GM12872 (cell line): ENCODE data around the gene HOXA9.

Experiments used
- TF ChIP-seq, protein P1 (sequence below): IDR thresholded peaks from 3 replicates; pipeline ENCODE4 v1.5.1; 2011; ENCODE audit warnings: low read depth, mild to moderate bottlenecking, low read length, moderate library complexity; ENCODE audit not compliant: insufficient read depth

Gene HOXA9

DNA sequence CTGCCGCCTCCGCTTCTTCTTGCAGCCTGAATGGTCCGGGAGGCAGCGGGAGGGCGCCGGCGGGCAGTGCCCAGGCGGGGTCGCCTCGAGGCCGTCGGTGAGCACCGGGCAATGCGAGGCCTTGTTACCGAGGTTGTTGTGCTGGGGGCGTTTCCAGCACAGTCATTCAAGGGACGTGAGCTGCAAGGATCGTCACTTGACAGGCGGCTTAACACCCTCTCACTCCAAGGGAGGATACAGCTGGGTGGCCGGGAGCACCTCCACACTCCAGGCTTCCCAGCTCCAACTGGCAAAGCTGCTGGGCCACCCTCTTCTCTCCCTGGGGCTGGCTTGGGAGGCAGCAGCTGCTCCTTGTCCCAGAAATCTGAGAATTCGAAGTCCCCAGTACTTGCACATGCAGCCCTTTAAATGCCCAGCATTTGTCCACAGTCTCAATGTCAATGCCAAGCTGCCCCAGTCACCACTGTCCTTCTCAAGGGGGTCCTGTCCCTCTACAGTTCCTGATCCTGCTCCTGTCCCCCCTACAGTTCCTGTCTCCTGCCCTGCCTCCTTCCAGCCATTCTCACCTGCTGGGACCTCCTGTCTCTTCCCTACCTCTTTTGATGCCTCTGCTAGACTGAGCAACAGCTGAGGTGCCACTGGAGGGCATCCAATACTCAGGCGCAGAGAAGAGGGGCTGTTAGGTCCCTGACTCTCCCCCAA, 24.1 kb upstream of the HOXA9 start:
- TF ChIP-seq, protein P1, sequence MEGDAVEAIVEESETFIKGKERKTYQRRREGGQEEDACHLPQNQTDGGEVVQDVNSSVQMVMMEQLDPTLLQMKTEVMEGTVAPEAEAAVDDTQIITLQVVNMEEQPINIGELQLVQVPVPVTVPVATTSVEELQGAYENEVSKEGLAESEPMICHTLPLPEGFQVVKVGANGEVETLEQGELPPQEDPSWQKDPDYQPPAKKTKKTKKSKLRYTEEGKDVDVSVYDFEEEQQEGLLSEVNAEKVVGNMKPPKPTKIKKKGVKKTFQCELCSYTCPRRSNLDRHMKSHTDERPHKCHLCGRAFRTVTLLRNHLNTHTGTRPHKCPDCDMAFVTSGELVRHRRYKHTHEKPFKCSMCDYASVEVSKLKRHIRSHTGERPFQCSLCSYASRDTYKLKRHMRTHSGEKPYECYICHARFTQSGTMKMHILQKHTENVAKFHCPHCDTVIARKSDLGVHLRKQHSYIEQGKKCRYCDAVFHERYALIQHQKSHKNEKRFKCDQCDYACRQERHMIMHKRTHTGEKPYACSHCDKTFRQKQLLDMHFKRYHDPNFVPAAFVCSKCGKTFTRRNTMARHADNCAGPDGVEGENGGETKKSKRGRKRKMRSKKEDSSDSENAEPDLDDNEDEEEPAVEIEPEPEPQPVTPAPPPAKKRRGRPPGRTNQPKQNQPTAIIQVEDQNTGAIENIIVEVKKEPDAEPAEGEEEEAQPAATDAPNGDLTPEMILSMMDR = no peak

DNA sequence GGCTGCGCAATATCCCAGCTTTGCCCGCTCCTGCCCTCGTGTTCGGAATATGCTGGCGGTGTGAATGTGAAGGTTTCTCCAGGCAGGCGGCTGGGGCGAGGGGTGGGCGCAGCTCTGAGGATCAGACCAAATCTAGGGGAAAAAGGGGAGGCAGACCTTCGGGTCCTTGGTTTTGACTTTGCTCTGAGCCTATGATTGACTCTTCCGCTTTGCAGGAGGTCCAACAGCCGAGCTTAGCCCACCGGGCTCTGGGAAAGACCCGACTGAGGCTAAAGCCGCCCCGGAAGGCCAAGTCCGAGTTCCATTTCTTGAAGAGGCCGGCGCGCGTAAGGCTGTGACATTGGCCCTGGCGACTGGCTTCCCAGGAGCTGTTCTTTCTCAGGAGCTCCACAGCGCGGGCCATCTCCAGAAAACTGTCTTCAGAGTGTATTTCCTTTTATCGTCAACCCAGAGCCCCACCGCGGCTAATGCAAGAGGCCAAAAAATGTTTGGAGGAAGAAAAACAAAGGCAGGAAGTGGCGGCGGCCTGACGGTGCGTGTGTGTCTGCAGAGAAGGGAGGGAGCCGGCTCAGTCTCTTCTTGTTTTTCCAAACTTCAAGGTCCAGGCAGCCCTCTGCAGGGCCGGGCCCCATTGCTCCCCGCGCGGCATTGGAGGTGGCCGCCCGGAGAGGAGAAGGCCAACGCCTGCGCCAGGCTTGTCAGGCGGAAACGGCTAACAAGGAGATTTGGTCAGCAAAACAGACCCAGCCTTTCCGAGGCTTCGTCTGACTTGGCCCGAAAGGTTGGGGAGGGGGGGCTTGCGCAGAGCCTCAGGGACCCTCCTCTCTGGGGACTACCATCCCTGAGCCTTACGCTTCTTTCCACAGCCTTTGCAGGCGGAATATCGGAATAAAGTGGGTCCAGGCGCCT, 23.3 kb upstream of the HOXA9 start:
- TF ChIP-seq, protein P1 = no peak

DNA sequence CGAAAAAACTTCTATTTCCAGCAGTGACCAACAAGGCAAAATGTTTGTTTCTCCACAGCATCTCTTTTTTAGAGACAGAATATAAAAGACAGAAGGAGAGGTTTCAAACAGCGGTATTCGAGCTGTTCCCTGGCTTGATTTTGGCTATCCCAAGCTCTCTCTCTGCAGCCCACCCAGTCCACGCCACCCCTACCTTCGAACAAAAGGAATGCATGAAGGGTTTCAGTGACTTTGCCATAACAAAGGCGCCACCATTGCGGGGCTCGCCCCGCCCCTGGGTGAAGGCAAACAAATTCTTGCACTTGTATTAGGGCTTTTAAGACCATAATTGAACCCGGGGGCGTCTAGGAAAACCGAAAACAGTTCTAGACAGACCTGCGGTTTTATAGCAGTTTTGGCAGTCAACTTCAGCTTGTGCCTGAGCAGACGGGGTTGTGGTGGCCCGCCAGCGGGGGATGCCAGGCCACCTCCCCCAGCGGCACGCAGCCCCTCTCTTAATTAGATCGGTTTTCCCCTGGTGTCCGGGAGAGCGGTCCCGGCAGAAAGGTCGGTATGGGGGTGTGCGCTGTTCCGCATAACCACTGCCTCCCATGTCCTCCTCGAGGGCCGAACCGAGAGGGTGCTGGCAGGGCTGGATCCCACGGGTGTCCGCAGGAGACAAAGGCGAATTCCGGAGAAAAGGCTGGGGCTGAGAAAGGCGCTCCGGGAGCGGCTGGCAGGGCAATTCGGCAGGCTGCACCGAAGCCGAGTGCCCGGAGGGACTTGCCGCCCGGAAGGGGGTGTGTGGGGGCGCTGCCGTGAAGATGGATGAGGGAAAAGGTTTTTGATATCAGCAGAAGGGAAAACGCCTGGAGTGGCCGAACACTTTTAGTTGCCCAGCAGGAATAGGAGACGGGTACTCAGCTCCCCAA, 22.4 kb upstream of the HOXA9 start:
- TF ChIP-seq, protein P1 = no peak

DNA sequence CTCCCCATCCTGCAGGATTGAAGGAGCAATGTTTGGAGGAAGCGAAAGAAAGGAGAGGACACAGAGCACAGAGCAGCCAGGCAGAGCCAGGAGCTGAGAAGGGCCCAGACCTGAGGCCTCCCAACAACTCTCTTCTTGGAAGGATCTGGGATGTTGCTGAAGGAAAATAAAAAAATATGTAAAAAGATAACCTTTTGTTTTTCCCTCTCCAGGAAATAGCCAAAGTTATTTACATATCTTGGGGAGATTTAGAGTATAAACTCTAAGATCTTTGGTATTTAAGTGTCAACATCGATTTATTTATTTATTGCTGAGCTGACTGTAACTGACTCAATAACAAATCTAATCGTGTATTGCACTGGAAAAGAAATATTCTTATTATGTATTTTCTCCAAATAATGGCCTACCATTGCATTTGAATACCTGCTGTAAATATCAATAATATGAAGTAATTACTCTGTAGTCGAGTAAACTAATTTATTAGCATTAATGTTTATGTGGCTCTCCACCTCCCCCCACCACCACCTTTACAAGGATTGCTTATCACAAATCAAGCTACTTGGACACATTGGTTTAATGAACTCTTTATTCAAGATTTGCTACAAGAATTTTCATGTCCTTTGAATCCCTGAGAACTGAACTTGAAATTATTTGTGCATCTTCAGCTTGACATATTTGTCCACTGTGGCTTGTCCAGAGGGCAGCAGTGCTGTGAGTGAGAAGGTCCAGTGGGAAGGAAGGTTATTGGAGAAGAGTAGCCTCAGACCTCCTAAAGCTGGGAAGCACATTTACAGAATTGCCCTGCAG, 21.5 kb upstream of the HOXA9 start:
- TF ChIP-seq, protein P1 = no peak

DNA sequence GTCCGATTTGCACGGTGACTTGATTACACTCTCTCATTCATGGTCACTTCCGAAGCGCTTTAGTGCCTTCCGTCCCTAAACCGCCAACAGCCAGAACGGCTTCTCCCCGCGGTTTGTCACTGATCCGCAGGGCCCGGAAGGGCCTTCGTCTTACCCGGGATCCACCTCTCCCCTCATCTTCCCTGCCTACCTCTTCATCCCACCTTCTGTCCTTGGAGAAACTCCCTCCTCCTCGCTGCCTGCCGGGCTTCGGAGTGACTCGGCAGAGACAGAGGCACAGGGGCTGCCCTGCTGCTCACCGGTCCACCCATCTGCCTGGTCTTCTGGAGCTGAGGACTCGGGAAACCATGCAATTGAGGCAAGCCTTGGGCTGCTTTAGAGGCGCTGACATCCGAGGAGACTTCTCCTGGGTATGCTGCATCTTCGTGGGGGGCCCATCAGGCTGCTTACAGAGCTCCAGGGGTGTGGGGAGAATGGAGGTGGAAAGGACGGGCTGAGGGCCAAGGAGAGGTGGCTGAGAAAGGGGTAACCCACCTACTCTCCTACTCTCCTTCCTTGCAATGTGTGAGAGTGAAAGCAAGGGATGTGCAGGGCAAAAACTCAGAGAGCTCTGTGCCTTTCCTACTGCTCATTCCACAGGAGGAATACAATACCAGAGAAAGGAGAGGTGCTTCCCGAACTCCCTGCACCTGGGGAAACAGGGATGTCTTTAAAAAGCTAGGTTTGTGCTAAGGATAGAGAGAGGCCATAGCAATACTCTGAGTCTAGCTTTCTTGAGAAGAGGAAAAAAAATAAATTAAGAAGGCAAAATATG, 20.7 kb upstream of the HOXA9 start:
- TF ChIP-seq, protein P1 = no peak
